ENCODE results near the gene RAB29.

The RAB29 gene

GRCh38 chr1:205719762-205720161, 55.5 kb downstream of the RAB29 start:
- TF ChIP-seq GABPA (IDR thresholded peaks at IDR 0.05; ENCODE audit: low read depth) (no peak), SPI1 (IDR thresholded peaks at IDR 0.05; ENCODE audit: borderline replicate concordance, low read depth) (no peak), CTCF (IDR thresholded peaks at IDR 0.05; ENCODE audit: insufficient read depth, low read length) (no peak), REST (IDR thresholded peaks at IDR 0.05; ENCODE audit: insufficient replicate concordance, low read depth) (no peak), POLR2AphosphoS5 (IDR thresholded peaks at IDR 0.05; ENCODE audit: low read depth) (no peak)
- Histone ChIP-seq H3K27ac (replicated peaks) (no peak overlapping the region), H3K27me3 (ENCODE audit: insufficient read depth, poor library complexity, severe bottlenecking) (no peaks in the 10 kb centered on the region), H3K4me3 (replicated peaks; ENCODE audit: insufficient read depth, low read length) (no peak overlapping the region)
- DNase-seq (ENCODE audit: low read depth in 1 of 2, low spot score in 1 of 2), result no peak

- DNase-seq (ENCODE audit: low read depth in 1 of 2, low spot score in 1 of 2), result no peak
- H3K27ac ChIP-seq (replicated peaks), result no peak overlapping the region
- TF ChIP-seq SPI1 (IDR thresholded peaks at IDR 0.05; ENCODE audit: borderline replicate concordance, low read depth) (no peak), GABPA (IDR thresholded peaks at IDR 0.05; ENCODE audit: low read depth) (no peak), POLR2AphosphoS5 (IDR thresholded peaks at IDR 0.05; ENCODE audit: low read depth) (no peak), CTCF (IDR thresholded peaks at IDR 0.05; ENCODE audit: insufficient read depth, low read length) (no peak), REST (IDR thresholded peaks at IDR 0.05; ENCODE audit: insufficient replicate concordance, low read depth) (no peak)
- H3K4me3 ChIP-seq (replicated peaks; ENCODE audit: insufficient read depth, low read length), result no peak overlapping the region
- H3K27me3 ChIP-seq (ENCODE audit: insufficient read depth, poor library complexity, severe bottlenecking), result no peaks in the 10 kb centered on the region
Observed at GRCh38 chr1:205719015-205719414, 56.3 kb downstream of the RAB29 start.
